Stomach smooth muscle (tissue), 2 donors: ENCODE results near the gene AP4B1.

Source experiments
- H3K27ac ChIP-seq: one replicate; pipeline ENCODE4 v1.7.0; 2013; ENCODE audit warnings: mild to moderate bottlenecking, low read length, inconsistent platforms
- H3K27me3 ChIP-seq, 2 donors: one replicate each; pipeline ENCODE4 v1.7.0; 2013; ENCODE audit warnings: low read length in 2 of 2; ENCODE audit not compliant: insufficient read depth in 2 of 2, control insufficient read depth in 1 of 2
- H3K36me3 ChIP-seq, 2 donors: one replicate each; pipeline ENCODE4 v1.7.0; 2013; ENCODE audit warnings: low read length in 2 of 2; ENCODE audit not compliant: control insufficient read depth in 2 of 2, insufficient read depth in 2 of 2
- H3K4me1 ChIP-seq: one replicate; pipeline ENCODE4 v1.7.0; 2013; ENCODE audit warnings: low read length; ENCODE audit not compliant: control insufficient read depth, insufficient read depth
- H3K4me3 ChIP-seq, 2 donors: one replicate each; pipeline ENCODE4 v1.7.0; 2013; ENCODE audit warnings: low read length in 2 of 2
- H3K9ac ChIP-seq, 2 donors: one replicate each; pipeline ENCODE4 v1.7.0; 2013; ENCODE audit warnings: low read length in 2 of 2, mild to moderate bottlenecking in 1 of 2
- H3K9me3 ChIP-seq, 2 donors: one replicate each; pipeline ENCODE4 v1.7.0; 2013; ENCODE audit warnings: low read length in 2 of 2; ENCODE audit not compliant: control insufficient read depth in 2 of 2
- donor health status: healthy.
- donor health status: Pancreatic carcinoma.

Gene AP4B1

GRCh38 chr1:113874012-113874879 is 30.4 kb downstream of the AP4B1 start:
- Histone ChIP-seq H3K27ac (no peak overlapping the region), H3K27me3 (no peaks in the 10 kb centered on the region), H3K9me3 (no peaks in the 10 kb centered on the region), H3K36me3 (no peaks in the 10 kb centered on the region), H3K9ac (no peak overlapping the region), H3K4me3 (no peak overlapping the region), H3K4me1 (no peaks in the 10 kb centered on the region)

DNA sequence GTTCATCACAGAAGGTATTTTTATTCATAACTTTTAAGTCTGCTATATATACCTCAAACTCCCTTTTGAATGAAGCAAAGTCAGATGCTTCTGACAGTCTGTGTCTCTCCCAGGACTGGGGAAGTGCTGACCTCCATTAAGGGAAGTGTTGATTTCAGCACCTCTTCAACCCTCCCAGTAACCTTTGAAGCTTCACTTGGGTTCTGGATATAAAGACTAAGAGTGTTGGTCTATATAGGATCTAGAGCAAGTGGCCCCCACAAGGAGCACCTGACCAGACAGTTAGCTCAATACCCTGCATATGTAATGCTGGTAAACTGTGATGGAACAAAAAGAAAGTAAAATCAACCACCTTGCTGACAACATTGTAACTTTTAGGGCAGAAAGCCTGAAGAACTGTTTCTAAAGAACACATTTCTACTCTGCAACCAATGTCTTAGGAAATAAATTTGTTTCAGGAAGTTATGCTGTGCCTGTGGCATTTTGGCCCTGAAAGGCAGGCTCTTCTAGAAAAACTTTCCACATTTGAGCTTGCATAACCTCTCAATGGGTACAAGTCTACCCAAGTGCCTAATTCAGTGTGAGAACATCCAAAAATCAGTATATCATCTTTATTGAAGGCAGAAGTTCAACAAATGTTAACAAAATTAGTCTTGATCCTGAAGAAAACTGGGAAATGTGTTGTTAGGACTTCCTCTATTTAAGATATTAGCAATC is 32.2 kb downstream of the AP4B1 start:
- H3K27ac ChIP-seq: no peak overlapping the region
- H3K9me3 ChIP-seq: no peaks in the 10 kb centered on the region
- no peak overlapping the region for H3K9ac ChIP-seq
- H3K4me3 ChIP-seq: no peak overlapping the region
- no peaks in the 10 kb centered on the region for H3K36me3 ChIP-seq
- H3K4me1 ChIP-seq: no peaks in the 10 kb centered on the region
- no peaks in the 10 kb centered on the region for H3K27me3 ChIP-seq

- Histone ChIP-seq H3K9me3 (no peaks in the 10 kb centered on the region), H3K4me1 (no peaks in the 10 kb centered on the region), H3K36me3 (no peaks in the 10 kb centered on the region), H3K4me3 (no peak within 1 kb of the TSS), H3K27me3 (no peaks in the 10 kb centered on the region), H3K27ac (no peak within 1 kb of the TSS), H3K9ac (no peak within 1 kb of the TSS)
Measured at GRCh38 chr1:113871597-113872113, 32.9 kb downstream of the AP4B1 start, which contains the start of gene PTPN22. Gene PTPN22 (minus strand): TSS chr1:113871712.

- no peaks in the 10 kb centered on the region for H3K9me3 ChIP-seq
- H3K9ac ChIP-seq: no peak overlapping the region
- H3K27me3 ChIP-seq: no peaks in the 10 kb centered on the region
- no peaks in the 10 kb centered on the region for H3K36me3 ChIP-seq
- no peak overlapping the region for H3K4me3 ChIP-seq
- no peaks in the 10 kb centered on the region for H3K4me1 ChIP-seq
- no peak overlapping the region for H3K27ac ChIP-seq
Measured at GRCh38 chr1:113870778-113871177, 33.8 kb downstream of the AP4B1 start.

DNA sequence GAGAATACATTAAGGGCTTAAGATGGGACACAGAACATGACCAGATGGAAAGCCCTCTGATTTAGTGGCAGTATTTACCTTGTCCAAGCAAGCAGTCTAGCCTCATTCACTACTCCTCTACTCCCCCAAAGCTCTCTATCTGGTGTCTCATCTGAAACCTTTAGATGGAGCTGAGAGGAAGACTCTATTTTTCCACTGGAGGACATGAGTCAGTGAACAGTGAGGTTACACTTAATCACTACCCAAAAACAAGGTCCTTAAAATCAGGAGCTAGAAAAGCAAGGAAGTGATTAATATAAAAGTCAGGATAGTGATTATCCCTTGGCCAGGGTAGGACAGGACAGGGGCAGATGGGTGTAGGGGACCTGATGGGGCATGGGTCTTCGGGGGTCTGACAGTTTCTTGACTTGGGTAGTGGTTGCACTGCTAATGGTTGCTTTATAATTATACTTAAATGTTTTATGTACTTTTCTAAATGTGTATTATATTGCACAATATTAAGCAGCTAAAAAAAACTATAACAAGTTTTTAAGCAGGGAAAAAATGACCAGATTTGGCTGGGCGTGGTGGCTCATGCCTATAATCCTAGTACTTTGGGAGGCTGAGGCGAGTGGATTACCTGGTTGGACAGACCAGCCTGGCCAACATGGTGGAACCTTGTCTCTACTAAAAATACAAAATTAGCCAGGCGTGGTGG is 36.1 kb downstream of the AP4B1 start:
- no peak overlapping the region for H3K27ac ChIP-seq
- H3K4me3 ChIP-seq: no peak overlapping the region
- no peak overlapping the region for H3K9ac ChIP-seq
- H3K9me3 ChIP-seq: no peaks in the 10 kb centered on the region
- no peaks in the 10 kb centered on the region for H3K4me1 ChIP-seq
- H3K27me3 ChIP-seq: no peaks in the 10 kb centered on the region
- H3K36me3 ChIP-seq: no peaks in the 10 kb centered on the region

DNA sequence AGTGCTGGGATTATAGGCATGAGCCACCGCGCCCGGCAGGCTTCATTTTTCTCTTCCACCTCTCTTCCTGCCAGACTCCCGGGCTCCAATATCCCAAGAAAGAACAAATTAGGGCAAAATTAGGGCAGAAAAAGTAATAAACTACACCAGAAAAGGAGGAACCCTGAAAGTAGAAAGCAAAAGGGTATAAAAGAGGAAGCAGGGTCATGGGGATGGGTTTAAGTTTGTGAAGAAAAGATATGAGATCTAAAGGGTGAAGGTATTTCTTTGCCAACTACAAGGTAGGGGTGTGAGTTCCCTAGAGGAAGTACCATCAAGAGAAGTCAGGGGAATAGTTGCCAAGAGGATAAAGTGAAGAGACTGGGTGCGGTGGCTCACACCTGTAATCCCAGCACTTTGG is 43.0 kb downstream of the AP4B1 start:
- no peaks in the 10 kb centered on the region for H3K9me3 ChIP-seq
- H3K4me1 ChIP-seq: no peaks in the 10 kb centered on the region
- no peak overlapping the region for H3K27ac ChIP-seq
- no peak overlapping the region for H3K4me3 ChIP-seq
- no peaks in the 10 kb centered on the region for H3K27me3 ChIP-seq
- no peak overlapping the region for H3K9ac ChIP-seq
- H3K36me3 ChIP-seq: no peaks in the 10 kb centered on the region

DNA sequence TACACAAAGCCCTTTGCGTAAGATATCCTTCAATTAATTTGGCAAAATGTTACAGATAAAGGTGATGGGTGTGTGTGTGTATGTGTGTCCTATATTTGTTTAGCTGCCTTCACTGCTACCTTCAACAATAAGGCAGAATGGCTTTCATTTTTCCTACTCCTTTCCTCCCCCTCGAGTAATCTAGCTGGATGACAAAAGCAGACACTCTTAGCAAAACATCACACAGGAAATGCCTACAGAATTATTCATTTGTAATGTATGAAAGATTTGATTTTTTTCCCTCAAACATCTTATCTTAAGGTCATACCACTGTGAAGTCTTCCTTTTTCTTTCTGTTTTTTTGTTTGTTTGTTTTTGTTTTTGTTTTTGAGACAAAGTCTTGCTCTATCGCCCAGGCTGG is 43.7 kb downstream of the AP4B1 start:
- Histone ChIP-seq H3K36me3 (no peaks in the 10 kb centered on the region), H3K9me3 (no peaks in the 10 kb centered on the region), H3K9ac (no peak overlapping the region), H3K4me3 (no peak overlapping the region), H3K4me1 (no peaks in the 10 kb centered on the region), H3K27ac (no peak overlapping the region), H3K27me3 (no peaks in the 10 kb centered on the region)

- Histone ChIP-seq H3K27ac (no peak overlapping the region), H3K9ac (no peak overlapping the region), H3K27me3 (no peaks in the 10 kb centered on the region), H3K4me1 (no peaks in the 10 kb centered on the region), H3K9me3 (no peaks in the 10 kb centered on the region), H3K4me3 (no peak overlapping the region), H3K36me3 (no peaks in the 10 kb centered on the region)
Measured at GRCh38 chr1:113859478-113860175, 45.0 kb downstream of the AP4B1 start.

DNA sequence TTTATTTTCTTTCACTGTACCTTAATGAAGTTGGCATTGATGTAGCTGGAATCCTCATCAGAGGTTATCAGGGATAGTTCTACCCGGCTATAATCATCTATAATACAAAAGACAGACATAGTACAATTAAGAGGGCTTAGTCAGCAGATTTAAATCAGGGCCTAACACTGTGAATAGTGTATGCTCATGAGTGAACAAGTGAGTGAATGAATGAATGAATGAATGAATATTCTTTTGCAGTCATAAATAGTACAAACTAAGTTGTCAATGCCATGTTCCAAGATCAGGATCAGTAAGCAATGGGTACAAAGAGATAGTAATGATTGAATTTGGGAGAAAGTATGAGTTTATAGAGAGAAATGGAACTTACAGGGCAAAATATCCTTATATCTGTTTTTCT is 45.6 kb downstream of the AP4B1 start:
- H3K36me3 ChIP-seq: no peaks in the 10 kb centered on the region
- H3K4me3 ChIP-seq: no peak overlapping the region
- no peaks in the 10 kb centered on the region for H3K9me3 ChIP-seq
- H3K4me1 ChIP-seq: no peaks in the 10 kb centered on the region
- H3K9ac ChIP-seq: no peak overlapping the region
- H3K27ac ChIP-seq: no peak overlapping the region
- no peaks in the 10 kb centered on the region for H3K27me3 ChIP-seq

DNA sequence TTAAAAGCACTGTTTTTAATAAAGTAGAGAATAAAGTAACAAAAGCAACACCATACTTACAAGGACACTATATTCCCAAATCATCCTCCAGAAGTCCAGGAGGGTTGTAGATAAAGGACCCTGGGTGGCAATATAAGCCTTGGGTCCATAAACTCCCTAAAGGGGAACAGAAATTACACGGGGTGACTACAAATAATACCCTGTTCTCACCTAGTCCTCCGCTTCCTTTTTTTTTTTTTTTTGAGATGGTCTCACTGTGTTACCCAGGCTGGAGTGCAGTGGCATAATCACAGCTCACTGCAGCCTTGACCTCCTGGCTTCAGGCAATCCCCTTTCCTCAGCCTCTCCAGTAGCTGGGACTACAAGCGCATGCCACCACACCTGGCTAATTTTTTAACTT is 46.2 kb downstream of the AP4B1 start:
- H3K27me3 ChIP-seq: no peaks in the 10 kb centered on the region
- no peak overlapping the region for H3K27ac ChIP-seq
- H3K4me3 ChIP-seq: no peak overlapping the region
- H3K9ac ChIP-seq: no peak overlapping the region
- no peaks in the 10 kb centered on the region for H3K36me3 ChIP-seq
- no peaks in the 10 kb centered on the region for H3K9me3 ChIP-seq
- H3K4me1 ChIP-seq: no peaks in the 10 kb centered on the region
